HCT116 (cell line): ENCODE results near the gene HDGF. TPM values are rescaled to one million over a fixed set of nuclear protein-coding genes. Genes with fewer than 3 reads are reported as not detected.

Source experiments
- ATAC-seq: fragments of 200-7000 bp; cut with Tn5 transposase; 2 replicates; pipeline ENCODE4 v1.9.1; 2020; ENCODE audit warnings: mild to moderate bottlenecking, moderate library complexity
- BruUV-seq: library from RNA; stranded (reverse); fragments of 400-500 nt; replicated peaks from 2 replicates; lab custom pipeline; 2021; lab: Mats Ljungman, UMichigan
- CTCF ChIA-PET: fragments of 300-600 bp; sonication (Branson Sonifier 250); formaldehyde crosslinking; loops from one replicate; lab custom pipeline; 2021; ENCODE audit warnings: antibody characterized with exemption; lab: Charles Lee
- POLR2A ChIA-PET: fragments of 300-600, 350-600 bp; sonication (Branson Sonifier 250); formaldehyde crosslinking; loops from one replicate; lab custom pipeline; 2021; ENCODE audit warnings: antibody characterized with exemption; lab: Charles Lee
- RAD21 ChIA-PET, 2 experiments: fragments of 300-600 bp; sonication (Branson Sonifier 250); formaldehyde crosslinking; loops; one replicate each; lab custom pipeline; 2023; ENCODE audit warnings: low total read pairs in 2 of 2; ENCODE audit not compliant: uncharacterized antibody in 2 of 2, unreplicated experiment in 2 of 2, low non-redundant PET in 1 of 2; lab: Charles Lee
- DNase-seq: peaks from one replicate; pipeline ENCODE4 v3.0.0-alpha.2; 2010; ENCODE audit warnings: low read depth, low spot score
- H2AFZ ChIP-seq: fragments of 200-600 bp; shearing (Covaris generic), sonication (generic); 2 replicates; pipeline ENCODE4 v1.6.1; 2017; ENCODE audit warnings: low read depth, mixed run types, mixed read lengths, antibody characterized with exemption, low read length; ENCODE audit not compliant: poor library complexity, severe bottlenecking
- H3K27ac ChIP-seq: 2 replicates; pipeline ENCODE4 v1.5.1; 2012; ENCODE audit warnings: low read depth, low read length
- H3K27me3 ChIP-seq: fragments of 200-600 bp; sonication (generic); 2 replicates; pipeline ENCODE4 v1.6.1; 2016; ENCODE audit warnings: mixed run types, low read length, mixed read lengths; ENCODE audit not compliant: insufficient read depth
- H3K36me3 ChIP-seq, 2 experiments: fragments of 200-500 bp in 1 of 2; fragments of 200-600 bp in 1 of 2; sonication (Bioruptor generic) in 1 of 2; sonication (generic) in 1 of 2; 2 replicates each; pipeline versions ENCODE4 v1.5.1 to v1.6.1; 2014 to 2016; ENCODE audit warnings: low read length in 2 of 2, inconsistent platforms in 1 of 2, mixed read lengths in 1 of 2, mixed run types in 1 of 2; ENCODE audit not compliant: insufficient read depth in 2 of 2, control insufficient read depth in 1 of 2
- H3K4me1 ChIP-seq, 2 experiments: fragments of 200-600 bp in 1 of 2; sonication (generic) in 1 of 2; 2 replicates each; pipeline versions ENCODE4 v1.5.1 to v1.6.1; 2012 to 2017; ENCODE audit warnings: low read length in 2 of 2, inconsistent platforms in 1 of 2, mild to moderate bottlenecking in 1 of 2, mixed read lengths in 1 of 2, mixed run types in 1 of 2, moderate library complexity in 1 of 2; ENCODE audit not compliant: insufficient read depth in 2 of 2, control insufficient read depth in 1 of 2
- H3K4me2 ChIP-seq: fragments of 200-600 bp; sonication (generic); 2 replicates; pipeline ENCODE4 v1.6.1; 2017; ENCODE audit warnings: mixed run types, low read length, mixed read lengths
- H3K4me3 ChIP-seq, 2 experiments: fragments of 200-600 bp in 1 of 2; sonication (generic) in 1 of 2; replicated peaks in 1 of 2; 2 replicates each; pipeline ENCODE4 v1.5.1; 2011 to 2016; ENCODE audit warnings: low read length in 2 of 2, control low read depth in 1 of 2, low read depth in 1 of 2, mild to moderate bottlenecking in 1 of 2, mixed read lengths in 1 of 2, mixed run types in 1 of 2
- H3K79me2 ChIP-seq: fragments of 200-600 bp; sonication (generic); 2 replicates; pipeline ENCODE4 v1.6.1; 2017; ENCODE audit warnings: mild to moderate bottlenecking, mixed run types, low read length, moderate library complexity, mixed read lengths; ENCODE audit not compliant: insufficient read depth
- H3K9ac ChIP-seq: fragments of 200-600 bp; sonication (generic); 2 replicates; pipeline ENCODE4 v1.6.1; 2016; ENCODE audit warnings: low read length, mixed read lengths
- H3K9me2 ChIP-seq: fragments of 200-600 bp; sonication (generic), shearing (Covaris generic); 2 replicates; pipeline ENCODE4 v1.6.1; 2017; ENCODE audit warnings: mixed run types, mild to moderate bottlenecking, moderate library complexity; ENCODE audit not compliant: insufficient read depth
- H3K9me3 ChIP-seq, 2 experiments: fragments of 200-500 bp in 1 of 2; fragments of 200-600 bp in 1 of 2; sonication (Bioruptor generic) in 1 of 2; sonication (generic) in 1 of 2; 2 replicates each; pipeline ENCODE4 v1.6.1; 2014 to 2017; ENCODE audit warnings: low read length in 2 of 2, mixed read lengths in 2 of 2, inconsistent platforms in 1 of 2, low read depth in 1 of 2, mild to moderate bottlenecking in 1 of 2, mixed run types in 1 of 2, moderate library complexity in 1 of 2; ENCODE audit not compliant: control insufficient read depth in 1 of 2, insufficient read depth in 1 of 2
- H4K20me1 ChIP-seq: fragments of 200-600 bp; sonication (generic), shearing (Covaris generic); 2 replicates; pipeline ENCODE4 v1.6.1; 2017; ENCODE audit warnings: mixed run types, mild to moderate bottlenecking, moderate library complexity; ENCODE audit not compliant: insufficient read depth
- ATF3 ChIP-seq: IDR thresholded peaks from 2 replicates; pipeline ENCODE4 v1.6.1; 2012
- CBX3 ChIP-seq: IDR thresholded peaks from 2 replicates; pipeline ENCODE4 v1.6.1; 2012; ENCODE audit warnings: low read depth
- CEBPB ChIP-seq: IDR thresholded peaks from 2 replicates; pipeline ENCODE4 v1.6.1; 2012; ENCODE audit warnings: low read depth
- EGR1 ChIP-seq: IDR thresholded peaks from 2 replicates; pipeline ENCODE4 v1.6.1; 2012; ENCODE audit warnings: low read depth
- ELF1 ChIP-seq: IDR thresholded peaks from 2 replicates; pipeline ENCODE4 v1.6.1; 2012; ENCODE audit warnings: low read depth, borderline replicate concordance
- EZH2 ChIP-seq: fragments of 200-600 bp; sonication (generic); IDR thresholded peaks from 2 replicates; pipeline ENCODE4 v1.6.1; 2017; ENCODE audit warnings: antibody characterized with exemption, mixed run types
- EZH2phosphoT487 ChIP-seq: fragments of 200-600 bp; IDR thresholded peaks from 2 replicates; pipeline ENCODE4 v1.6.1; 2018; ENCODE audit warnings: antibody characterized with exemption, borderline replicate concordance
- JUND ChIP-seq: IDR thresholded peaks from 2 replicates; pipeline ENCODE4 v1.6.1; 2012
- POLR2A ChIP-seq: IDR thresholded peaks from 2 replicates; pipeline ENCODE4 v1.7.0; 2011; ENCODE audit warnings: borderline replicate concordance; ENCODE audit not compliant: insufficient read depth, insufficient read length; ENCODE audit errors: extremely low read depth
- POLR2AphosphoS5 ChIP-seq: IDR thresholded peaks from 2 replicates; pipeline ENCODE4 v1.6.1; 2011; ENCODE audit warnings: mild to moderate bottlenecking, low read depth, low read length, moderate library complexity
- RAD21 ChIP-seq: IDR thresholded peaks from 2 replicates; pipeline ENCODE4 v1.6.1; 2012; ENCODE audit warnings: low read depth, mild to moderate bottlenecking
- REST ChIP-seq: IDR thresholded peaks from 2 replicates; pipeline ENCODE4 v1.6.1; 2012; ENCODE audit warnings: low read depth
- SIN3A ChIP-seq: IDR thresholded peaks from 2 replicates; pipeline ENCODE4 v1.6.1; 2012; ENCODE audit warnings: low read depth
- SP1 ChIP-seq: IDR thresholded peaks from 2 replicates; pipeline ENCODE4 v1.6.1; 2012; ENCODE audit warnings: low read depth
- SRF ChIP-seq: IDR thresholded peaks from 2 replicates; pipeline ENCODE4 v1.6.1; 2012; ENCODE audit warnings: low read depth
- YY1 ChIP-seq: IDR thresholded peaks from 2 replicates; pipeline ENCODE4 v1.6.1; 2011; ENCODE audit warnings: low read length, low read depth, moderate library complexity, mild to moderate bottlenecking; ENCODE audit not compliant: insufficient replicate concordance; ENCODE audit errors: extremely low read depth
- ZBTB33 ChIP-seq: IDR thresholded peaks from 2 replicates; pipeline ENCODE4 v1.6.1; 2011; ENCODE audit warnings: mild to moderate bottlenecking, low read length, moderate library complexity; ENCODE audit not compliant: insufficient replicate concordance; ENCODE audit errors: extremely low read depth
- ZFX ChIP-seq: fragments of 450-650 bp; IDR thresholded peaks from 2 replicates; pipeline ENCODE4 v1.6.1; 2017
- ZNF274 ChIP-seq: fragments of 200-500 bp; sonication (Bioruptor generic); IDR thresholded peaks from 2 replicates; pipeline ENCODE4 v1.6.1; 2014; ENCODE audit warnings: mild to moderate bottlenecking, low read depth, low read length, inconsistent platforms
- intact Hi-C: fragments of 100-400 bp; cut with micrococcal nuclease; formaldehyde crosslinking; loops from 2 replicates; pipeline ENCODE4 v1.10.0; 2022
- total RNA-seq: library from RNA; stranded (reverse); gene quantifications from one replicate; pipeline ENCODE4 v1.2.1, GENCODE V29; 2021; ENCODE audit not compliant: unreplicated experiment
- TF ChIP-seq, protein P1 (sequence below), 3 experiments: fragments of 200-600 bp in 1 of 3; sonication (generic) in 1 of 3; IDR thresholded peaks in 2 of 3; conservative IDR thresholded peaks in 1 of 3; 2 replicates each; pipeline ENCODE4 v1.5.1; 2012 to 2017; ENCODE audit warnings: low read depth in 2 of 3, low read length in 2 of 3, antibody characterized with exemption in 1 of 3, borderline replicate concordance in 1 of 3, control low read depth in 1 of 3, mild to moderate bottlenecking in 1 of 3, mixed read lengths in 1 of 3, mixed run types in 1 of 3, moderate library complexity in 1 of 3; ENCODE audit not compliant: insufficient read depth in 1 of 3
- TF ChIP-seq, protein P2 (sequence below): IDR thresholded peaks from 2 replicates; pipeline ENCODE4 v1.6.1; 2012

Gene HDGF
- total RNA-seq, 1 experiment from 2014 or later = 304 TPM

DNA sequence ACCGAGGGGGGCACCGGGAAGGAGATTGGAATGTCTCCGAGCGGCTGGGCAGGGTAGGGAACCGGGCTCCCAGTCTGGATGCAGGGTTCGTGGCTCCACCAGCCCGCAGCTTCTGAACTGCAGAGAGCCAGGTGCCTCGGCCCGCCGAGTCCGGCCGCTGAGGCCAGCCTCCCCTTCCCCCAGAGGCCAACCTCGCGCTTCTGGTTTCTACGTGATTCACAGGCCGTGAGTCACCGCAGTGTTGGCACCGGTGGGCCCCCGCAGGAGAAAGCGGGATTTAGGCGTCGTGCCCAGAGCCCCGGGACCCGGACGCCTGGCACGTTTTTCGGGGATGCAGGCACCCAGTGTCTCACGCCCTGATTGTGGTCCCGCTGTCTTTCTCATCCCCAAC, 46.5 kb downstream of the HDGF start:
- peak overlapping the region; percentile 85 for H3K4me2 ChIP-seq
- BruUV-seq = TSS peak; percentile 68
- ChIA-PET POLR2A (interaction anchor here (1.0 to 6.4 kb wide), 9 partner anchors 10 to 372 kb away, joined by 4 to 87 read pairs (median 11); partner anchors contain the start of genes ISG20L2, MEF2D, METTL25B and MRPL24), CTCF (interaction anchor here (1.3 to 14.7 kb wide), 7 partner anchors 8 to 223 kb away, joined by 3 to 310 read pairs (median 7); partner anchors contain the start of gene NES), RAD21 (interaction anchor here (1.6 to 3.5 kb wide), 4 partner anchors 12 to 16 kb away, joined by 4 to 45 read pairs (median 16); no protein-coding TSS in a partner anchor)
- H3K27ac ChIP-seq = peak overlapping the region; percentile 89
- DNase-seq (no peak), ATAC-seq (peak; percentile 19)
- peaks cover 11% of the 10 kb centered on the region in 2 experiments; a peak in 3 of 4 replicates for H3K36me3 ChIP-seq
- no peak overlapping the region for H2AFZ ChIP-seq
- no peaks in the 10 kb centered on the region for H3K9me2 ChIP-seq
- peaks cover 27% of the 10 kb centered on the region for H3K79me2 ChIP-seq
- intact Hi-C loops = loop anchor here (1.0 kb wide), 1 partner anchor 45 kb away; no protein-coding TSS in a partner anchor
- no peaks in the 10 kb centered on the region for H3K27me3 ChIP-seq
- H3K4me1 ChIP-seq = peaks cover 60 to 75% of the 10 kb centered on the region in 2 experiments
- no peaks in the 10 kb centered on the region for H4K20me1 ChIP-seq
- no peaks in the 10 kb centered on the region for H3K9me3 ChIP-seq
- H3K9ac ChIP-seq = peak overlapping the region; percentile 80
- H3K4me3 ChIP-seq = peak overlapping the region; percentile 62 to 63
- no peak for TF ChIP-seq SRF
- TF ChIP-seq SIN3A = no peak
- peak; percentile 76 for TF ChIP-seq ZBTB33
- TF ChIP-seq EZH2 = no peak
- TF ChIP-seq ZFX = peak; percentile 52; the same call in 1 of the 2 replicates
- no peak for TF ChIP-seq ELF1
- no peak for TF ChIP-seq CBX3
- TF ChIP-seq RAD21 = no peak
- TF ChIP-seq EZH2phosphoT487 = no peak
- peak; percentile 72 for TF ChIP-seq POLR2AphosphoS5
- TF ChIP-seq, protein P1, sequence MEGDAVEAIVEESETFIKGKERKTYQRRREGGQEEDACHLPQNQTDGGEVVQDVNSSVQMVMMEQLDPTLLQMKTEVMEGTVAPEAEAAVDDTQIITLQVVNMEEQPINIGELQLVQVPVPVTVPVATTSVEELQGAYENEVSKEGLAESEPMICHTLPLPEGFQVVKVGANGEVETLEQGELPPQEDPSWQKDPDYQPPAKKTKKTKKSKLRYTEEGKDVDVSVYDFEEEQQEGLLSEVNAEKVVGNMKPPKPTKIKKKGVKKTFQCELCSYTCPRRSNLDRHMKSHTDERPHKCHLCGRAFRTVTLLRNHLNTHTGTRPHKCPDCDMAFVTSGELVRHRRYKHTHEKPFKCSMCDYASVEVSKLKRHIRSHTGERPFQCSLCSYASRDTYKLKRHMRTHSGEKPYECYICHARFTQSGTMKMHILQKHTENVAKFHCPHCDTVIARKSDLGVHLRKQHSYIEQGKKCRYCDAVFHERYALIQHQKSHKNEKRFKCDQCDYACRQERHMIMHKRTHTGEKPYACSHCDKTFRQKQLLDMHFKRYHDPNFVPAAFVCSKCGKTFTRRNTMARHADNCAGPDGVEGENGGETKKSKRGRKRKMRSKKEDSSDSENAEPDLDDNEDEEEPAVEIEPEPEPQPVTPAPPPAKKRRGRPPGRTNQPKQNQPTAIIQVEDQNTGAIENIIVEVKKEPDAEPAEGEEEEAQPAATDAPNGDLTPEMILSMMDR (IDR thresholded peaks at IDR 0.05 in 2 of 3, conservative IDR thresholded peaks at IDR 0.05 in 1 of 3; ENCODE audit: borderline replicate concordance in 1 of 3, insufficient read depth in 1 of 3, low read depth in 2 of 3, low read length in 2 of 3) = no peak
- TF ChIP-seq, protein P2, sequence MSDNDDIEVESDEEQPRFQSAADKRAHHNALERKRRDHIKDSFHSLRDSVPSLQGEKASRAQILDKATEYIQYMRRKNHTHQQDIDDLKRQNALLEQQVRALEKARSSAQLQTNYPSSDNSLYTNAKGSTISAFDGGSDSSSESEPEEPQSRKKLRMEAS = no peak
- no peak for TF ChIP-seq EGR1
- peak; percentile 27 for TF ChIP-seq YY1
- no peak for TF ChIP-seq POLR2A
- TF ChIP-seq REST = no peak
- TF ChIP-seq ZNF274 = no peak
- TF ChIP-seq JUND = no peak
- no peak for TF ChIP-seq ATF3
- no peak for TF ChIP-seq CEBPB
- TF ChIP-seq SP1 = no peak
